ENCODE data around the gene FERMT3. TPM values are rescaled to one million over a fixed set of nuclear protein-coding genes. Genes with fewer than 3 reads are reported as not detected.

FERMT3 gene
- total and polyA plus RNA-seq, 2 of the 13 experiments (the other 11 are each of a cell fraction or from before 2014, with no cell fraction given): 0.29 TPM; not detected in 1

GRCh38 chr11:64256300-64256699 lies 49.8 kb downstream of the FERMT3 start:
- no peak overlapping the region for H3K9ac ChIP-seq (ENCODE audit: insufficient read depth, low read depth, low read length)
- in situ Hi-C loops (cut with HindIII; ENCODE audit: extremely low pct_ligation_motif_present, low pct_unique_long_range_greater_than_20kb): no loop called here
- no peaks in the 10 kb centered on the region; a peak in 1 of 5 replicates for H3K27me3 ChIP-seq (ENCODE audit: control insufficient read depth in 1 of 2, insufficient read depth in 2 of 2, low read length in 2 of 2)
- H3K36me3 ChIP-seq (replicated peaks in 1 of 2; ENCODE audit: control insufficient read depth in 1 of 2, insufficient read depth in 2 of 2, low read length in 2 of 2): peaks cover 13 to 30% of the 10 kb centered on the region in 2 experiments; a peak in 4 of 5 replicates
- no peak overlapping the region for H3K4me3 ChIP-seq (replicated peaks in 1 of 3; ENCODE audit: insufficient read depth in 1 of 3, low read depth in 2 of 3, low read length in 3 of 3)
- no peak overlapping the region for H3K27ac ChIP-seq (ENCODE audit: extremely low read length, insufficient read depth, low read length)
- no peak overlapping the region for H3K4me2 ChIP-seq (ENCODE audit: low read depth, low read length)
- H3K4me1 ChIP-seq (ENCODE audit: insufficient read depth, low read length): peaks cover 15% of the 10 kb centered on the region
- CTCF ChIA-PET (ENCODE audit: low intra/inter-chr PET ratio, low total read pairs): no interaction called here
- no peaks in the 10 kb centered on the region for H4K20me1 ChIP-seq (ENCODE audit: insufficient read depth, low read length)
- POLR2A ChIA-PET: no interaction called here
- BruUV-seq (replicated peaks): no TSS peak
- ATAC-seq: no peak
- intact Hi-C loops (cut with micrococcal nuclease; ENCODE audit: unreplicated experiment): no loop called here
- no peaks in the 10 kb centered on the region for H3K9me3 ChIP-seq (ENCODE audit: low read length)
- H2AFZ ChIP-seq (ENCODE audit: low read length): no peak overlapping the region
- TF ChIP-seq ZNF678 (CRISPR knock-in tag; IDR thresholded peaks at IDR 0.05): no peak
- peak; percentile 50; the same call in 1 of the 2 replicates for TF ChIP-seq ZNF329 (CRISPR knock-in tag; IDR thresholded peaks at IDR 0.05; ENCODE audit: low read depth)
- no peak for FAIRE-seq
- WGBS (ENCODE audit: low lambda C conversion rate): 100% methylated on average over 10 of the region's 15 CpGs
- DNase-seq (ENCODE audit: low spot score): no peak
- H3K79me2 ChIP-seq (ENCODE audit: insufficient read depth, low read length): peaks cover 7% of the 10 kb centered on the region

GRCh38 chr11:64258356-64258755 lies 51.8 kb downstream of the FERMT3 start:
- no peaks in the 10 kb centered on the region for H3K9me3 ChIP-seq (ENCODE audit: low read length)
- H3K27me3 ChIP-seq (ENCODE audit: control insufficient read depth in 1 of 2, insufficient read depth in 2 of 2, low read length in 2 of 2): no peaks in the 10 kb centered on the region
- in situ Hi-C loops (cut with HindIII; ENCODE audit: extremely low pct_ligation_motif_present, low pct_unique_long_range_greater_than_20kb): no loop called here
- FAIRE-seq (no peak), DNase-seq (ENCODE audit: low spot score) (no peak), ATAC-seq (no peak)
- H3K9ac ChIP-seq (ENCODE audit: insufficient read depth, low read depth, low read length): no peak overlapping the region
- H3K4me1 ChIP-seq (ENCODE audit: insufficient read depth, low read length): no peaks in the 10 kb centered on the region
- H3K27ac ChIP-seq (ENCODE audit: extremely low read length, insufficient read depth, low read length): no peak overlapping the region
- CTCF ChIA-PET (ENCODE audit: low intra/inter-chr PET ratio, low total read pairs): no interaction called here
- no TSS peak for BruUV-seq (replicated peaks)
- intact Hi-C loops (cut with micrococcal nuclease; ENCODE audit: unreplicated experiment): no loop called here
- no peak overlapping the region for H2AFZ ChIP-seq (ENCODE audit: low read length)
- no peaks in the 10 kb centered on the region for H4K20me1 ChIP-seq (ENCODE audit: insufficient read depth, low read length)
- TF ChIP-seq ZC3H13 (CRISPR knock-in tag; IDR thresholded peaks at IDR 0.05): no peak
- TF ChIP-seq ZSCAN22 (CRISPR knock-in tag; IDR thresholded peaks at IDR 0.05): no peak
- no peak for TF ChIP-seq NFYC (CRISPR knock-in tag; IDR thresholded peaks at IDR 0.05)
- no peak for TF ChIP-seq ZNF33A (CRISPR knock-in tag; IDR thresholded peaks at IDR 0.05; ENCODE audit: borderline replicate concordance)
- TF ChIP-seq HOXA9 (CRISPR knock-in tag; IDR thresholded peaks at IDR 0.05; ENCODE audit: borderline replicate concordance): no peak
- TF ChIP-seq ZKSCAN1 (IDR thresholded peaks at IDR 0.05; ENCODE audit: low read length): no peak
- no peak for TF ChIP-seq BRCA1 (CRISPR knock-in tag; IDR thresholded peaks at IDR 0.05)
- TF ChIP-seq, protein P1, sequence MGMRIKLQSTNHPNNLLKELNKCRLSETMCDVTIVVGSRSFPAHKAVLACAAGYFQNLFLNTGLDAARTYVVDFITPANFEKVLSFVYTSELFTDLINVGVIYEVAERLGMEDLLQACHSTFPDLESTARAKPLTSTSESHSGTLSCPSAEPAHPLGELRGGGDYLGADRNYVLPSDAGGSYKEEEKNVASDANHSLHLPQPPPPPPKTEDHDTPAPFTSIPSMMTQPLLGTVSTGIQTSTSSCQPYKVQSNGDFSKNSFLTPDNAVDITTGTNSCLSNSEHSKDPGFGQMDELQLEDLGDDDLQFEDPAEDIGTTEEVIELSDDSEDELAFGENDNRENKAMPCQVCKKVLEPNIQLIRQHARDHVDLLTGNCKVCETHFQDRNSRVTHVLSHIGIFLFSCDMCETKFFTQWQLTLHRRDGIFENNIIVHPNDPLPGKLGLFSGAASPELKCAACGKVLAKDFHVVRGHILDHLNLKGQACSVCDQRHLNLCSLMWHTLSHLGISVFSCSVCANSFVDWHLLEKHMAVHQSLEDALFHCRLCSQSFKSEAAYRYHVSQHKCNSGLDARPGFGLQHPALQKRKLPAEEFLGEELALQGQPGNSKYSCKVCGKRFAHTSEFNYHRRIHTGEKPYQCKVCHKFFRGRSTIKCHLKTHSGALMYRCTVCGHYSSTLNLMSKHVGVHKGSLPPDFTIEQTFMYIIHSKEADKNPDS (CRISPR knock-in tag; IDR thresholded peaks at IDR 0.05): no peak
- TF ChIP-seq, protein P2, sequence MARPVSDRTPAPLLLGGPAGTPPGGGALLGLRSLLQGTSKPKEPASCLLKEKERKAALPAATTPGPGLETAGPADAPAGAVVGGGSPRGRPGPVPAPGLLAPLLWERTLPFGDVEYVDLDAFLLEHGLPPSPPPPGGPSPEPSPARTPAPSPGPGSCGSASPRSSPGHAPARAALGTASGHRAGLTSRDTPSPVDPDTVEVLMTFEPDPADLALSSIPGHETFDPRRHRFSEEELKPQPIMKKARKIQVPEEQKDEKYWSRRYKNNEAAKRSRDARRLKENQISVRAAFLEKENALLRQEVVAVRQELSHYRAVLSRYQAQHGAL (CRISPR knock-in tag; IDR thresholded peaks at IDR 0.05; ENCODE audit: not compliant biosample characterization): no peak
- H3K4me2 ChIP-seq (ENCODE audit: low read depth, low read length): no peak overlapping the region
- POLR2A ChIA-PET: interaction anchor here (2.6 kb wide), 1 partner anchor 11 kb away, joined by 10 read pairs; no protein-coding TSS in a partner anchor
- H3K4me3 ChIP-seq (replicated peaks in 1 of 3; ENCODE audit: insufficient read depth in 1 of 3, low read depth in 2 of 3, low read length in 3 of 3): no peak overlapping the region
- peaks cover 14 to 42% of the 10 kb centered on the region in 2 experiments; a peak in 4 of 5 replicates for H3K36me3 ChIP-seq (replicated peaks in 1 of 2; ENCODE audit: control insufficient read depth in 1 of 2, insufficient read depth in 2 of 2, low read length in 2 of 2)
- WGBS (ENCODE audit: low lambda C conversion rate): 57% methylated on average over 1 of the region's 24 CpGs
- H3K79me2 ChIP-seq (ENCODE audit: insufficient read depth, low read length): no peaks in the 10 kb centered on the region
